Measurements from ENCODE around the gene TNS1. TPM values are rescaled to one million over a fixed set of nuclear protein-coding genes. Genes with fewer than 3 reads are reported as not detected.
"Not testable (repeated sequence)": the region's sequence is repeated elsewhere in the genome, so short reads cannot be mapped to it uniquely, and the experiment has no call there.

The TNS1 gene
- total RNA-seq, result 196 TPM

GRCh38 chr2:218002845-218003180 is at the start of gene TNS1:
Gene TNS1, minus strand, starts transcription at chr2:218002995. Its CDS starts 123 bp downstream, at chr2:218002872.
- peak; percentile 65 for DNase-seq

GRCh38 chr2:218051903-218052302 is 49.1 kb upstream of the TNS1 start:
- DNase-seq, result no peak

- DNase-seq, result no peak
Observed at GRCh38 chr2:218047536-218048225, 44.9 kb upstream of the TNS1 start.

GRCh38 chr2:218046238-218046637 is 43.4 kb upstream of the TNS1 start:
- peak; percentile 20 for DNase-seq

GRCh38 chr2:218044599-218044998 is 41.8 kb upstream of the TNS1 start:
- DNase-seq, result not testable (repeated sequence)

GRCh38 chr2:218043701-218044109 is 40.9 kb upstream of the TNS1 start:
- DNase-seq, result no peak

- DNase-seq, result no peak
Observed at GRCh38 chr2:218043100-218043499, 40.3 kb upstream of the TNS1 start.

GRCh38 chr2:218041302-218042168 is 38.7 kb upstream of the TNS1 start:
- no peak for DNase-seq

GRCh38 chr2:218040883-218041282 is 38.1 kb upstream of the TNS1 start:
- DNase-seq, result no peak

GRCh38 chr2:218039171-218039570 is 36.4 kb upstream of the TNS1 start:
- DNase-seq, result no peak

GRCh38 chr2:218036371-218036770 is 33.6 kb upstream of the TNS1 start:
- no peak for DNase-seq

- no peak for DNase-seq
Observed at GRCh38 chr2:218035463-218036100, 32.8 kb upstream of the TNS1 start.

- DNase-seq, result peak; percentile 94
Observed at GRCh38 chr2:218034497-218035213, 31.9 kb upstream of the TNS1 start.

- no peak for DNase-seq
Observed at GRCh38 chr2:218033590-218034496, 31.0 kb upstream of the TNS1 start.

GRCh38 chr2:218033208-218033589 is 30.4 kb upstream of the TNS1 start:
- no peak for DNase-seq

- no peak for DNase-seq
Observed at GRCh38 chr2:218032336-218033171, 29.8 kb upstream of the TNS1 start.

- no peak for DNase-seq
Observed at GRCh38 chr2:218031771-218032257, 29.0 kb upstream of the TNS1 start.

- DNase-seq, result no peak
Observed at GRCh38 chr2:218031261-218031660, 28.5 kb upstream of the TNS1 start.

- no peak for DNase-seq
Observed at GRCh38 chr2:218030409-218031195, 27.8 kb upstream of the TNS1 start.

Data from tongue (tissue), 2 donors.